CD14-positive monocyte (primary cell): ENCODE results near the gene MICALL2. TPM values are rescaled to one million over a fixed set of nuclear protein-coding genes. Genes with fewer than 3 reads are reported as not detected.

Experiments used
- DNase-seq, 3 donors: peaks; one replicate each; pipeline ENCODE4 v3.0.0-alpha.2; 2011 to 2022
- H2AFZ ChIP-seq: 2 replicates; pipeline ENCODE4 v1.6.0; 2012; ENCODE audit warnings: mild to moderate bottlenecking, low read depth, low read length, inconsistent platforms; ENCODE audit not compliant: insufficient read depth, poor library complexity, severe bottlenecking
- H3K27ac ChIP-seq, 2 donors: 1 replicate in 1 of 2; 2 replicates in 1 of 2; pipeline ENCODE4 v1.5.1; 2012 to 2013; ENCODE audit warnings: low read length in 2 of 2, control low read depth in 1 of 2, inconsistent platforms in 1 of 2, low read depth in 1 of 2, mild to moderate bottlenecking in 1 of 2
- H3K27me3 ChIP-seq, 2 donors: one replicate each; pipeline versions ENCODE4 v1.6.0 to v1.6.1; 2011 to 2013; ENCODE audit warnings: low read length in 2 of 2; ENCODE audit not compliant: control insufficient read depth in 2 of 2, insufficient read depth in 2 of 2
- H3K36me3 ChIP-seq, 2 donors: replicated peaks in 1 of 2; 1 replicate in 1 of 2; 2 replicates in 1 of 2; pipeline versions ENCODE4 v1.5.1 to v1.6.1; 2012 to 2013; ENCODE audit warnings: low read length in 2 of 2, control low read depth in 1 of 2, inconsistent platforms in 1 of 2, mild to moderate bottlenecking in 1 of 2; ENCODE audit not compliant: insufficient read depth in 2 of 2, control insufficient read depth in 1 of 2
- H3K4me1 ChIP-seq, 2 donors: 1 replicate in 1 of 2; 2 replicates in 1 of 2; pipeline versions ENCODE4 v1.5.1 to v1.6.1; 2012 to 2013; ENCODE audit warnings: low read length in 2 of 2, control low read depth in 1 of 2, inconsistent platforms in 1 of 2, mild to moderate bottlenecking in 1 of 2, moderate library complexity in 1 of 2; ENCODE audit not compliant: insufficient read depth in 2 of 2, control insufficient read depth in 1 of 2
- H3K4me2 ChIP-seq: replicated peaks from 2 replicates; pipeline ENCODE3; 2012; ENCODE audit warnings: low read length, moderate library complexity, mild to moderate bottlenecking; ENCODE audit not compliant: poor library complexity, severe bottlenecking; ENCODE audit errors: extremely low read depth
- H3K4me3 ChIP-seq, 3 experiments: fragments of 200-600 bp in 1 of 3; sonication (generic) in 1 of 3; replicated peaks in 1 of 3; 1 replicate in 2 of 3; 2 replicates in 1 of 3; pipeline ENCODE4 v1.5.1; 2011 to 2013; ENCODE audit warnings: low read length in 3 of 3, mild to moderate bottlenecking in 3 of 3, control low read depth in 2 of 3, low read depth in 2 of 3, inconsistent platforms in 1 of 3, moderate library complexity in 1 of 3
- H3K79me2 ChIP-seq: 2 replicates; pipeline ENCODE4 v1.6.0; 2012; ENCODE audit warnings: mild to moderate bottlenecking, control low read depth, inconsistent platforms, low read length, moderate library complexity; ENCODE audit not compliant: insufficient read depth
- H3K9ac ChIP-seq: 2 replicates; pipeline ENCODE4 v1.6.0; 2017; ENCODE audit warnings: low read length, mild to moderate bottlenecking; ENCODE audit not compliant: insufficient read depth, poor library complexity, severe bottlenecking
- H3K9me3 ChIP-seq, 2 donors: replicated peaks in 1 of 2; 1 replicate in 1 of 2; 2 replicates in 1 of 2; pipeline versions ENCODE4 v1.5.1 to v1.6.1; 2012 to 2013; ENCODE audit warnings: low read length in 2 of 2, control low read depth in 1 of 2; ENCODE audit not compliant: control insufficient read depth in 1 of 2, insufficient read depth in 1 of 2
- H4K20me1 ChIP-seq: 2 replicates; pipeline ENCODE4 v1.6.0; 2012; ENCODE audit warnings: mild to moderate bottlenecking, low read length, control low read depth, moderate library complexity; ENCODE audit not compliant: insufficient read depth
- H3K27ac Mint-ChIP-seq, 7 donors: one replicate each; pipeline ENCODE4 v1.8.0; 2020; ENCODE audit warnings: mild to moderate bottlenecking in 7 of 7, mixed read lengths in 7 of 7, moderate library complexity in 6 of 7, inconsistent platforms in 2 of 7
- H3K27me3 Mint-ChIP-seq, 3 donors: one replicate each; pipeline ENCODE4 v1.8.0; 2021 to 2022; ENCODE audit warnings: low read depth in 3 of 3, mild to moderate bottlenecking in 3 of 3, mixed read lengths in 3 of 3, moderate library complexity in 3 of 3, inconsistent platforms in 1 of 3
- H3K36me3 Mint-ChIP-seq, 2 donors: one replicate each; pipeline ENCODE4 v1.8.0; 2020; ENCODE audit warnings: mixed read lengths in 2 of 2, inconsistent platforms in 1 of 2, mild to moderate bottlenecking in 1 of 2
- H3K4me1 Mint-ChIP-seq: one replicate; pipeline ENCODE4 v1.8.0; 2020; ENCODE audit warnings: mild to moderate bottlenecking, mixed read lengths
- H3K4me3 Mint-ChIP-seq, 2 donors: one replicate each; pipeline ENCODE4 v1.8.0; 2020; ENCODE audit warnings: mild to moderate bottlenecking in 2 of 2, mixed read lengths in 2 of 2, moderate library complexity in 1 of 2
- H3K9me3 Mint-ChIP-seq, 7 donors: one replicate each; pipeline ENCODE4 v1.8.0; 2020 to 2022; ENCODE audit warnings: mixed read lengths in 7 of 7, mild to moderate bottlenecking in 6 of 7, moderate library complexity in 6 of 7, inconsistent platforms in 2 of 7
- WGBS: methylation state at CpG from one replicate; pipeline ENCODE4 v1.1.5; 2013; ENCODE audit warnings: missing lambda C conversion rate; ENCODE audit not compliant: insufficient coverage; 5-methylcytosine and 5-hydroxymethylcytosine counted together
- intact Hi-C, 2 donors: fragments of 100-400 bp; cut with micrococcal nuclease; formaldehyde crosslinking; loops; one replicate each; pipeline versions ENCODE4 v1.15.0 to v1.15.1; 2023
- polyA plus RNA-seq, 3 donors: library from polyadenylated mRNA; depleted of rRNA in 1 of 3; unstranded in 2 of 3; stranded (reverse) in 1 of 3; fragments of 300-500 nt in 2 of 3; fragments of >200 nt in 1 of 3; fragmentation: Illumina TruSeq in 2 of 3; gene quantifications; 1 replicate in 2 of 3; 2 replicates in 1 of 3; pipeline ENCODE4 v1.2.3, GENCODE V29; 2012 to 2021
- TF ChIP-seq, protein P1 (sequence below): fragments of 200-600 bp; IDR thresholded peaks from one replicate; pipeline ENCODE4 v1.8.0; 2022; ENCODE audit warnings: antibody characterized with exemption, mild to moderate bottlenecking

Gene MICALL2
- polyA plus RNA-seq, 3 donors = 0.14 to 7.2 (median 0.72) TPM

DNA sequence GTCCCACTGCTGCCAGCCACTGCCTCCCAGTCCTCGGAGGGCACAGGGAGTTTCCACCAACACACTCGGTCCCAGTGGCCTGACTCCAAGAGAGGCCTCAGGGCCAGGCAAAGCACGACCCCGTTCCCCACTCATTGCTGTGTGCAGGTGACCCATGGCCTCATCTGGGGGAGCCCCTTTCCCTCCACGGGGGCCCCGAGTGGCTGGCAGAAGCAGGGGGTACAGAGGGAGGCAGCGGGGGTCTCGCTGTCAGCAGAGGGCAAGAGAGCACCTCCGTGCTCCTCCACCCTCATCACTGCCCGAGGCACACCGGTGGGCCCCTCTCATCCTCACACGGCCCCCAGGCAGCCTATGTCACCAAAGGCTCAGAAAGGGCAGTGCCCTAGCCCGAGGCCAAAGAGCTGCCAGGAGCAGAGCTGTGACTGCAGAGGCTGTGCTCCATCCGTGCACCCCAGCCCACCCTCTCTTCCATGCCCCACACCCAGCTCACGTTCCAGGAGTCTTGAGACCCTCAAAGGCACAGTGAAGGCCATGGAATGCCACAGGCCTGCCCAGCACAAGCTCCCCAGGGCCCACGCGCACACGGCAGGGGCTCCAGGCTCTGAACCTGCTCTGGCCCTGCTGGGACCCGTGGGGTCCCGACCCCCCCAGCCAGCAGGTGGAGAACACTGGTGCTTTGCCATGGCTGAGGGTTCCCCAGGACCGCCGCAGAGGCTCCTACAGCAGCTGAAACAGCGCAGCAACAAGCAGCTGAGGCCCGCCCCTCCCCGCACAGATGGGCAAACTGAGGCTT is 25.9 kb downstream of the MICALL2 start:
- Mint-ChIP-seq H3K4me1 (peaks cover 2% of the 10 kb centered on the region), H3K36me3 (peaks cover 0 to 9% of the 10 kb centered on the region in 2 donors), H3K27me3 (peaks cover 1 to 4% (median 3%) of the 10 kb centered on the region in 3 donors), H3K27ac (peak overlapping the region in 1 of 7 donors; percentile 5), H3K4me3 (no peak overlapping the region), H3K9me3 (peaks cover 0 to 2% (median 0%) of the 10 kb centered on the region in 7 donors)
- Histone ChIP-seq H2AFZ (no peak overlapping the region), H3K4me2 (no peak overlapping the region), H3K27me3 (no peaks in the 10 kb centered on the region), H3K79me2 (no peaks in the 10 kb centered on the region), H3K4me1 (no peaks in the 10 kb centered on the region), H3K4me3 (no peak overlapping the region), H3K27ac (no peak overlapping the region), H3K36me3 (no peaks in the 10 kb centered on the region), H4K20me1 (no peaks in the 10 kb centered on the region), H3K9ac (no peak overlapping the region), H3K9me3 (no peaks in the 10 kb centered on the region)
- no peak for DNase-seq
- TF ChIP-seq, protein P1, sequence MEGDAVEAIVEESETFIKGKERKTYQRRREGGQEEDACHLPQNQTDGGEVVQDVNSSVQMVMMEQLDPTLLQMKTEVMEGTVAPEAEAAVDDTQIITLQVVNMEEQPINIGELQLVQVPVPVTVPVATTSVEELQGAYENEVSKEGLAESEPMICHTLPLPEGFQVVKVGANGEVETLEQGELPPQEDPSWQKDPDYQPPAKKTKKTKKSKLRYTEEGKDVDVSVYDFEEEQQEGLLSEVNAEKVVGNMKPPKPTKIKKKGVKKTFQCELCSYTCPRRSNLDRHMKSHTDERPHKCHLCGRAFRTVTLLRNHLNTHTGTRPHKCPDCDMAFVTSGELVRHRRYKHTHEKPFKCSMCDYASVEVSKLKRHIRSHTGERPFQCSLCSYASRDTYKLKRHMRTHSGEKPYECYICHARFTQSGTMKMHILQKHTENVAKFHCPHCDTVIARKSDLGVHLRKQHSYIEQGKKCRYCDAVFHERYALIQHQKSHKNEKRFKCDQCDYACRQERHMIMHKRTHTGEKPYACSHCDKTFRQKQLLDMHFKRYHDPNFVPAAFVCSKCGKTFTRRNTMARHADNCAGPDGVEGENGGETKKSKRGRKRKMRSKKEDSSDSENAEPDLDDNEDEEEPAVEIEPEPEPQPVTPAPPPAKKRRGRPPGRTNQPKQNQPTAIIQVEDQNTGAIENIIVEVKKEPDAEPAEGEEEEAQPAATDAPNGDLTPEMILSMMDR = no peak
- 88% methylated on average over 19 of the region's 25 CpGs for WGBS
- intact Hi-C loops = loop anchor here (2.0 to 10.0 kb wide), 3 partner anchors 39 to 239 kb away; no protein-coding TSS in a partner anchor

DNA sequence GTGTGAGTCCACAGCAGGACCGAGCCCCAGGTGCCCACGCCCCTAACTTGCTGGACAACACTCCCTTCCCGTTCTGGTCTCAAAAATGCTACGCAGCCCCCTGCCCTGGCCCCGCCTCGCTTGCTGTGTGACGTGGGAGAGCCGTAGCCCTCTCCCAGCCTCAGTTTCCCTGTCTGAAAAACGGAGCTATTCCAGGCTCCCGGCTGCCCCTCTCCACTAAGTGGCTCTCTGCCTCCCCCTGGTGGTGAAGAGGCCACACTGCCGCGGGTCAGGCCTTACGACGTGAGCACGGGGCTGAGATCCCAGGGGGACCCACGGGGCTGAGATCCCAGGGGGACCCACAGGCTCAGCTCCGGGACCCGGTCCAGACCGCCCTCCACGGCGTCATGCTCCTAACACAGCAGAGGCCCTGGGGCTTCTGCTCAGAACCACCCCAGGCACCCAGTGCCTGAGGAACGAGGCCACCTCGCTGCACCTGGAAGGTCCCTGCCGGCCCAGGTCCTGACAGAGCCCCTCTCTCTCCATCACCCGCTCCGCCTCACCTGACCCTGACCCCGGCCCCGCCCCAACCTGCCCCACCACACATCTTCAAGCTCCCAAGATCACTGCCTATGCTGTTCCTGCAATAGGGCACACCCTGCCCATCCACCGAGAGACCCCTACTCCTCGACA is 26.7 kb downstream of the MICALL2 start:
- H3K27ac ChIP-seq = no peak overlapping the region
- H3K9me3 ChIP-seq = no peaks in the 10 kb centered on the region
- DNase-seq = peak; percentile 42 to 64 (median 43)
- no peaks in the 10 kb centered on the region for H3K27me3 ChIP-seq
- peak overlapping the region; percentile 42 for H2AFZ ChIP-seq
- TF ChIP-seq, protein P1 = peak; percentile 99
- no peak overlapping the region for H3K9ac ChIP-seq
- no peaks in the 10 kb centered on the region for H3K79me2 ChIP-seq
- peaks cover 2% of the 10 kb centered on the region for H3K4me1 Mint-ChIP-seq
- 29% methylated on average over 30 of the region's 30 CpGs for WGBS
- peaks cover 0 to 9% of the 10 kb centered on the region in 2 donors for H3K36me3 Mint-ChIP-seq
- peaks cover 1 to 4% (median 3%) of the 10 kb centered on the region in 3 donors for H3K27me3 Mint-ChIP-seq
- peak overlapping the region in 2 of 7 donors; percentile 5 to 47 for H3K27ac Mint-ChIP-seq
- H3K4me3 Mint-ChIP-seq = peak overlapping the region in 1 of 2 donors; percentile 31
- no peaks in the 10 kb centered on the region for H3K36me3 ChIP-seq
- H3K4me1 ChIP-seq = no peaks in the 10 kb centered on the region
- H4K20me1 ChIP-seq = no peaks in the 10 kb centered on the region
- no peak overlapping the region for H3K4me2 ChIP-seq
- intact Hi-C loops = loop anchor here (2.0 to 10.0 kb wide), 3 partner anchors 40 to 238 kb away; no protein-coding TSS in a partner anchor
- peaks cover 0 to 2% (median 0%) of the 10 kb centered on the region in 7 donors for H3K9me3 Mint-ChIP-seq
- H3K4me3 ChIP-seq = no peak overlapping the region
